Coronary artery (tissue), 2 donors: ENCODE results near the gene NPIPB5.
"Not testable (repeated sequence)": the region's sequence is repeated elsewhere in the genome, so short reads cannot be mapped to it uniquely, and the experiment has no call there.

Source experiments
- DNase-seq: peaks from one replicate; pipeline ENCODE4 v3.0.0-alpha.2; 2017; ENCODE audit warnings: low spot score
- H3K27ac ChIP-seq, 2 donors: fragments of 200-600 bp; sonication (generic); one replicate each; pipeline ENCODE4 v1.5.1; 2016 to 2019
- H3K4me3 ChIP-seq: fragments of 200-600 bp; sonication (generic); 2 replicates; pipeline ENCODE4 v1.5.1; 2016; ENCODE audit warnings: mild to moderate bottlenecking, moderate library complexity

The NPIPB5 gene

GRCh38 chr16:22510591-22510990 is at the start of gene NPIPB5:
NPIPB5 (plus strand) TSS chr16:22510891; CDS start chr16:22513802, 2,911 bp downstream.
- not testable (repeated sequence) for H3K4me3 ChIP-seq, DNase-seq, H3K27ac ChIP-seq

GRCh38 chr16:22468846-22469245 is 41.8 kb upstream of the NPIPB5 start:
- H3K27ac ChIP-seq, H3K4me3 ChIP-seq, DNase-seq: not testable (repeated sequence)

- not testable (repeated sequence) for H3K27ac ChIP-seq, DNase-seq, H3K4me3 ChIP-seq
Observed at GRCh38 chr16:22537996-22538395, 27.3 kb downstream of the NPIPB5 start.

- H3K4me3 ChIP-seq, result not testable (repeated sequence)
Observed at GRCh38 chr16:22544809-22545208, 34.1 kb downstream of the NPIPB5 start.

GRCh38 chr16:22546630-22547029 is 35.9 kb downstream of the NPIPB5 start:
- not testable (repeated sequence) for H3K27ac ChIP-seq, H3K4me3 ChIP-seq
- DNase-seq, result peak; percentile 1

More at GRCh38 chr16:22544809-22545208, 34.1 kb downstream of the NPIPB5 start:
- H3K27ac ChIP-seq, DNase-seq: not testable (repeated sequence)

GRCh38 chr16:22547170-22547765 is 36.6 kb downstream of the NPIPB5 start:
- DNase-seq, result peak; percentile 28
- not testable (repeated sequence) for H3K4me3 ChIP-seq, H3K27ac ChIP-seq

GRCh38 chr16:22549853-22550252 is 39.2 kb downstream of the NPIPB5 start:
- H3K27ac ChIP-seq, H3K4me3 ChIP-seq: not testable (repeated sequence)
- DNase-seq, result peak; percentile 16

GRCh38 chr16:22551143-22551542 is 40.5 kb downstream of the NPIPB5 start:
- not testable (repeated sequence) for H3K27ac ChIP-seq, H3K4me3 ChIP-seq
- peak; percentile 22 for DNase-seq

- DNase-seq, result peak; percentile 40
- not testable (repeated sequence) for H3K27ac ChIP-seq, H3K4me3 ChIP-seq
Observed at GRCh38 chr16:22551651-22552050, 41.0 kb downstream of the NPIPB5 start.

GRCh38 chr16:22556759-22557158 is 46.1 kb downstream of the NPIPB5 start:
- not testable (repeated sequence) for DNase-seq, H3K27ac ChIP-seq, H3K4me3 ChIP-seq
